Neuron (in vitro differentiated cells): ENCODE results near the gene RPS2.

Experiments used
- H2AFZ ChIP-seq: one replicate; pipeline ENCODE4 v1.6.1; 2013; ENCODE audit warnings: low read depth, mild to moderate bottlenecking, inconsistent platforms, low read length, moderate library complexity
- H3K27me3 ChIP-seq: one replicate; pipeline ENCODE4 v1.6.1; 2013; ENCODE audit warnings: low read length; ENCODE audit not compliant: insufficient read depth
- H3K36me3 ChIP-seq: one replicate; pipeline ENCODE4 v1.6.1; 2013; ENCODE audit warnings: low read length; ENCODE audit not compliant: insufficient read depth
- H3K4me1 ChIP-seq: one replicate; pipeline ENCODE4 v1.6.1; 2013; ENCODE audit warnings: low read length; ENCODE audit not compliant: insufficient read depth
- H3K4me3 ChIP-seq: 2 replicates; pipeline ENCODE4 v1.5.1; 2013; ENCODE audit warnings: mild to moderate bottlenecking, low read length, moderate library complexity
- H3K9me3 ChIP-seq: one replicate; pipeline ENCODE4 v1.6.1; 2013; ENCODE audit warnings: low read length

The RPS2 gene

GRCh38 chr16:1918351-1919326 lies 46.0 kb downstream of the RPS2 start, which contains the start of gene HS3ST6:
Gene HS3ST6 (minus strand): TSS chr16:1918415. CDS start chr16:1918323, 92 bp downstream.
- no peak within 1 kb of the TSS for H2AFZ ChIP-seq
- H3K4me3 ChIP-seq, result peak within 1 kb of the TSS; percentile 36
- H3K9me3 ChIP-seq, result no peaks in the 10 kb centered on the region
- peaks cover 79% of the 10 kb centered on the region for H3K27me3 ChIP-seq
- H3K36me3 ChIP-seq, result no peaks in the 10 kb centered on the region
- H3K4me1 ChIP-seq, result peaks cover 9% of the 10 kb centered on the region

- peaks cover 9% of the 10 kb centered on the region for H3K4me1 ChIP-seq
- no peaks in the 10 kb centered on the region for H3K36me3 ChIP-seq
- no peak overlapping the region for H2AFZ ChIP-seq
- no peaks in the 10 kb centered on the region for H3K9me3 ChIP-seq
- no peak overlapping the region for H3K4me3 ChIP-seq
- peaks cover 78% of the 10 kb centered on the region for H3K27me3 ChIP-seq
Measured at GRCh38 chr16:1917665-1918350, 46.8 kb downstream of the RPS2 start.

- Histone ChIP-seq H3K36me3 (no peaks in the 10 kb centered on the region), H3K9me3 (no peaks in the 10 kb centered on the region), H2AFZ (no peak overlapping the region), H3K4me1 (peaks cover 9% of the 10 kb centered on the region), H3K4me3 (no peak overlapping the region), H3K27me3 (peaks cover 76% of the 10 kb centered on the region)
Measured at GRCh38 chr16:1917056-1917664, 47.5 kb downstream of the RPS2 start.

- H3K4me3 ChIP-seq, result no peak overlapping the region
- no peaks in the 10 kb centered on the region for H3K9me3 ChIP-seq
- no peak overlapping the region for H2AFZ ChIP-seq
- no peaks in the 10 kb centered on the region for H3K36me3 ChIP-seq
- H3K4me1 ChIP-seq, result peaks cover 9% of the 10 kb centered on the region
- peaks cover 76% of the 10 kb centered on the region for H3K27me3 ChIP-seq
Measured at GRCh38 chr16:1916640-1916990, 48.0 kb downstream of the RPS2 start.

- H3K4me3 ChIP-seq, result no peak overlapping the region
- H3K9me3 ChIP-seq, result no peaks in the 10 kb centered on the region
- H3K4me1 ChIP-seq, result peaks cover 9% of the 10 kb centered on the region
- H3K27me3 ChIP-seq, result peaks cover 76% of the 10 kb centered on the region
- H2AFZ ChIP-seq, result no peak overlapping the region
- no peaks in the 10 kb centered on the region for H3K36me3 ChIP-seq
Measured at GRCh38 chr16:1915732-1916639, 48.6 kb downstream of the RPS2 start.

- Histone ChIP-seq H3K9me3 (no peaks in the 10 kb centered on the region), H3K36me3 (no peaks in the 10 kb centered on the region), H2AFZ (no peak overlapping the region), H3K27me3 (peaks cover 70% of the 10 kb centered on the region), H3K4me1 (peaks cover 9% of the 10 kb centered on the region), H3K4me3 (no peak overlapping the region)
Measured at GRCh38 chr16:1914988-1915387, 49.6 kb downstream of the RPS2 start.

GRCh38 chr16:1914084-1914608 lies 50.5 kb downstream of the RPS2 start:
- no peaks in the 10 kb centered on the region for H3K9me3 ChIP-seq
- no peak overlapping the region for H3K4me3 ChIP-seq
- H3K36me3 ChIP-seq, result no peaks in the 10 kb centered on the region
- peaks cover 7% of the 10 kb centered on the region for H3K4me1 ChIP-seq
- H2AFZ ChIP-seq, result no peak overlapping the region
- peaks cover 67% of the 10 kb centered on the region for H3K27me3 ChIP-seq

- Histone ChIP-seq H2AFZ (no peak overlapping the region), H3K4me1 (peaks cover under 1% of the 10 kb centered on the region), H3K27me3 (peaks cover 67% of the 10 kb centered on the region), H3K36me3 (no peaks in the 10 kb centered on the region), H3K4me3 (no peak overlapping the region), H3K9me3 (no peaks in the 10 kb centered on the region)
Measured at GRCh38 chr16:1913327-1914083, 51.1 kb downstream of the RPS2 start.

- Histone ChIP-seq H3K27me3 (peaks cover 71% of the 10 kb centered on the region), H3K9me3 (no peaks in the 10 kb centered on the region), H3K4me1 (no peaks in the 10 kb centered on the region), H3K36me3 (no peaks in the 10 kb centered on the region), H3K4me3 (no peak overlapping the region), H2AFZ (no peak overlapping the region)
Measured at GRCh38 chr16:1912215-1912543, 52.4 kb downstream of the RPS2 start.
